ENCODE measurements around the gene EEPD1. TPM values are rescaled to one million over a fixed set of nuclear protein-coding genes. Genes with fewer than 3 reads are reported as not detected.
A peak's percentile ranks its signal among the peaks of the same experiment; 100 is the strongest.

EEPD1 gene
- total and polyA plus RNA-seq, 4 donors, result 2.3 to 12.3 (median 7.1) TPM

GRCh38 chr7:36289833-36290661, 137.0 kb downstream of the EEPD1 start:
- peaks cover 7 to 39% (median 25%) of the 10 kb centered on the region in 4 donors for H3K4me1 ChIP-seq (ENCODE audit: control insufficient read depth in 4 of 4, insufficient read depth in 4 of 4, low read length in 3 of 4)
- 49% methylated on average over 7 of the region's 7 CpGs for WGBS
- TF ChIP-seq HNF4G (IDR thresholded peaks at IDR 0.05) (peak; percentile 75), YY1 (IDR thresholded peaks at IDR 0.05) (peak; percentile 81), SP1 (IDR thresholded peaks at IDR 0.05) (peak; percentile 98), TAF1 (conservative IDR thresholded peaks at IDR 0.05) (peak; percentile 60), GABPA (IDR thresholded peaks at IDR 0.05 in 1 of 2, conservative IDR thresholded peaks at IDR 0.05 in 1 of 2) (peak in 1 of 2 donors; percentile 62), MAX (IDR thresholded peaks at IDR 0.05) (peak; percentile 91), RXRA (IDR thresholded peaks at IDR 0.05) (peak; percentile 99 to 100), EGR1 (IDR thresholded peaks at IDR 0.05; ENCODE audit: low read depth in 2 of 2) (peak in 1 of 2 donors; percentile 65), RAD21 (IDR thresholded peaks at IDR 0.05) (peak; percentile 75 to 78), JUND (IDR thresholded peaks at IDR 0.05) (peak; percentile 100), CTCF (IDR thresholded peaks at IDR 0.05; ENCODE audit: low read depth, low read length, missing input control) (no peak), HNF4A (conservative IDR thresholded peaks at IDR 0.05) (peak; percentile 90 to 97), NR2F2 (IDR thresholded peaks at IDR 0.05) (peak; percentile 83), REST (IDR thresholded peaks at IDR 0.05) (peak; percentile 85), FOXA2 (IDR thresholded peaks at IDR 0.05) (peak; percentile 95), ATF3 (IDR thresholded peaks at IDR 0.05) (peak; percentile 99), ZBTB33 (IDR thresholded peaks at IDR 0.05) (peak; percentile 86), FOXA1 (IDR thresholded peaks at IDR 0.05) (peak; percentile 91)
- peak overlapping the region; percentile 52 to 71 for H3K9ac ChIP-seq (ENCODE audit: low read depth in 1 of 2, low read length in 2 of 2)
- H3K36me3 ChIP-seq (ENCODE audit: control insufficient read depth in 4 of 4, insufficient read depth in 3 of 4, low read depth in 1 of 4, low read length in 3 of 4), result peaks cover 0 to 3% (median 0%) of the 10 kb centered on the region in 4 donors
- H3K9me3 ChIP-seq (ENCODE audit: control insufficient read depth in 4 of 4, low read length in 3 of 4), result no peaks in the 10 kb centered on the region
- peak overlapping the region; percentile 91 to 92 for H3K27ac ChIP-seq (ENCODE audit: low read depth in 1 of 2, low read length in 2 of 2)
- no peaks in the 10 kb centered on the region for H3K27me3 ChIP-seq (ENCODE audit: control insufficient read depth in 4 of 4, insufficient read depth in 4 of 4, low read length in 3 of 4)
- H3K4me3 ChIP-seq (ENCODE audit: low read depth in 1 of 3, low read length in 3 of 3), result no peak overlapping the region
- peak; percentile 46 for DNase-seq (ENCODE audit: low spot score)

Measured in liver (tissue), 9 donors.